HG03378 (cell line): ENCODE measurements around the gene IFNAR2.
A peak's percentile ranks its signal among the peaks of the same experiment; 100 is the strongest.
"Not testable (repeated sequence)": the region's sequence is repeated elsewhere in the genome, so short reads cannot be mapped to it uniquely, and the experiment has no call there.

Experiments
- ATAC-seq: cut with Tn5 transposase; IDR thresholded peaks from one replicate; pipeline ENCODE4 v1.9.1; 2021; ENCODE audit warnings: mild to moderate bottlenecking, moderate library complexity; ENCODE audit not compliant: unreplicated experiment

IFNAR2 gene

GRCh38 chr21:33214056-33214455, 15.7 kb upstream of the IFNAR2 start:
- no peak for ATAC-seq

- ATAC-seq = no peak
Measured at GRCh38 chr21:33217138-33217520, 12.6 kb upstream of the IFNAR2 start.

GRCh38 chr21:33219300-33219699, 10.4 kb upstream of the IFNAR2 start:
- ATAC-seq = no peak

GRCh38 chr21:33219954-33220353, 9.8 kb upstream of the IFNAR2 start:
- no peak for ATAC-seq

GRCh38 chr21:33225376-33225775, 4.4 kb upstream of the IFNAR2 start:
- ATAC-seq = not testable (repeated sequence)

GRCh38 chr21:33228455-33228854, 1.3 kb upstream of the IFNAR2 start:
- ATAC-seq = no peak

- no peak for ATAC-seq
Measured at GRCh38 chr21:33229099-33229783, 497 bp upstream of the IFNAR2 start.

DNA sequence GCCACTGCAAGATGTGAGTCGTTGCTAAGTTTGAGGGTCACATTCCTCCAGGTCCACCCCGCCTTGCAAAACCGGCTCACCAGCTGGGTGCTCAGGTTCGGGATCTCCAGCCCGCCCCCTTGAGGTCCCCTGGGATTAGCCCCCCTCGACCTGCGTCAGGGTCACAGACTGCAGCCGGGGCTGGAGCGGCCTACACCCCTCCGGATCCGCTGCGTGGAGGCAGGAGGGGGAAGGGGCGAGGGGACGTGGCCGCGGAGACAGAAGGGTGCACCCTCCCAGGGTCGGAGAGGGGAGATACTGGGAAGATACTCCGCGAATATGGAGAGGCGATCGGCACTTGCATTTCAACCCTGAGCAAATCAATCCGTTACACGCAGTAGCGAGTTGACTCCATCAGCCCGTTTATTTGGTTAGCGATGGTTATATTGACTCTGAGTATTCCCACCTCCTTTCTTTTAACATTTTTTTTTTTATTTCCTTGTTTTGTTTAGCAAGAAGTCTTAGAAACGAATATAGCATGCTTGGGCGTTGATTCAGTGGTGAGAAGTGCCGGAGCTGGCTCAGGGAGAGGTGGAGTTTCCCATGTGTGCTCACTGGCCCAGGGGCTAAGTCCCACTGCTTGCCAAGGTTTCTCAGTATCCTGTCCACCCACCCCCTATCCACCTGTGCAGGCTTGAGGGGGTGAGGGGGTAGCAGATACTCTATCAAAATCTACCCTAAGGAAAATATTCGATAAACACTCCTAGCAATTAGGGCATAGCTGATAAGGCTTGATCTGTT, 997 bp downstream of the IFNAR2 start:
- no peak for ATAC-seq

DNA sequence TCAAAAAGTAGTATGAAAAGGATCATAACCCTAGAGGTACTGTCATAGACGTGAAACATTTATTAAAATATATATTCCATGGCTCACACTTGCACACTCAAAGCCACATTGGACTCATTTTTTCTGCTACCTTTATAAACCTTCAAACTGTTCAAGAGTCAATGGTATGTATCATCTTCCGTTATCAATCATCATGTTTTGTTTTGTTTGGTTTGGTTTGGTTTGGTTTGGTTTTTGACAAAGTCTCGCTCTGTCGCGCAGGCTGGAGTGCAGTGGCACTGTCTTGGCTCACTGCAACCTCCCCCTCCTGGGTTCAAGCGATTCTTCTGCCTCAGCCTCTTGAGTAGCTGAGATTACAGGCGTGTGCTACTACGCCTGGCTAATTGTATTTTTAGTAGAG, 1.8 kb downstream of the IFNAR2 start:
- no peak for ATAC-seq

GRCh38 chr21:33232291-33233034, 2.7 kb downstream of the IFNAR2 start:
- no peak for ATAC-seq

DNA sequence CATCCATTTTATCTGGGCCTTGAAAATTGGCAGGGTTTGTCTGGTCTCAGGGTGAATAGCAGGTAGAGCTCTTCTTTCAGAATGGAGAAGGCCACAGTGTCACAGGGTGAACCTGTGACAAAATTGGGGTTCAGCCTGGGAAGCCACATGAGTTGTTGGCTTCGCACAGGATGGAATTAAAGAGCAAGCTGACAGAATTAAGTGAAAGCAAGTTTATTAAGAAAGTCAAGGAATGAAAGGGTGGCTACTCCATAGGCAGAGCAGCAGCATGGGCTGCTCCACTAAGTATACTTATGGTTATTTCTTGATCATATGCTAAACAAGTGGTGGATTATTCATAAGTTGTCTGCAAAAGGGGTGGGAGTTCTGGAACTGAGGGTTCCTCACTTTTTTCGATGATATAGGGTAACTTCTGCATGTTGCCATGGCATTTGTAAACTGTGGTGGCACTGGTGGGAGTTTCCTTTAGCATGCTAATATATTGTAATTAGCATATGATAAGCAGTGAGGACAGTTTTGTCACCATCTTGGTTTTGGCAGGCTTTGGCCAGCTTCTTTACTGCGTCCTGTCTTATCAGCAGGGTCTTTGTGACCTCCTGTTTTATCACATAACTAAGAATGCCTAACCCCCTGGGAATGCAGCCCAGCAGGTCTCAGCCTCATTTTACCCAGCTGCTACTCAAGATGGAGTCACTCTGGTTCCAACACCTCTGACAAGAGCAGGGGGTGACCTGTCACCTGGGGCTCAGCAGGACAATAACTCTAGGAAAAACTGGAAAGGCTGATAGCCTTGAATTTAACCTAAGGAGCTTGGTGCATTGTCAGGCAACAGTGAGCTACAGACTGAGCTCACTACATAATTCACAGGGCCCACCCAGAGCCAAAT, 5.1 kb downstream of the IFNAR2 start:
- no peak for ATAC-seq

- no peak for ATAC-seq
Measured at GRCh38 chr21:33236013-33236686, 6.4 kb downstream of the IFNAR2 start.

DNA sequence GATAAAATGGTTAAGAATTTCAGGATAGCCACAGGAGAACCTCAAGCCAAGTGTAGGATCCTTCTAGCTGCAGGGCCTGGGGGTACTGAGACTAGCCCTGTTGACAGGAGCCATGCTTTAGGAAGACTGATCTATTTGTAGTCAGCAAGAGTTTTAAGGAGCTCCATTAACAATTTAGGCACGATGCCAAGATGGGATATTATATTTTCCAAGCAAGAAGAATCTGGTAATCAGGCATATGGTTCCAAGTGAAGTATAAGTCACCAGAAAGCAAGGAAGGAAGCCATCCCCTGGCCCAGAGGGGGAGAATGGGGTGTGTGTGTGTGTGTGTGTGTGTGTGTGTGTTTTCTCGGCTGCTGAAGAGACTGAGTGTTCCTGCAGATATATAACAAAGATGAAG, 7.0 kb downstream of the IFNAR2 start:
- no peak for ATAC-seq

GRCh38 chr21:33237486-33237885, 7.7 kb downstream of the IFNAR2 start:
- ATAC-seq = no peak

DNA sequence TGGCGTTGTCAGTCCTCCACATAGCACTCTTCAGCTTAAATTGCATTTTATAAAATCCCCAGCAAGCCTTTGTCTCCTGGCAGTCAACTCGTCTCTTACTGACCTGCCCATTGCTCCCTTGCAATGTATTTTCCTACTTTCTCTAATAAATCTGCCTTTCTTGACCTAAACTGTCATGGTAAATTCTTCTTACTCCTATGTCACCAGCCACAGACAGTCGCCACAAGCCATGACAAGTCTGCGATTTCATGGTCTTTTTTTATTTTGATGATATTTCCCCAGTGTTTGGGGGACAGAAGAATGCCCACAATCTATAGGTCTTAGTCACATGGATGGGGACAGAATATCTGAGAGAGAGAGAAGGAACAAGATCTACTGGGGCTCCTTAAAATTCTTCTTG, 8.4 kb downstream of the IFNAR2 start:
- ATAC-seq = peak; percentile 23

GRCh38 chr21:33238565-33239255, 9.0 kb downstream of the IFNAR2 start:
- peak; percentile 73 for ATAC-seq

GRCh38 chr21:33239559-33240127, 9.9 kb downstream of the IFNAR2 start:
- ATAC-seq = not testable (repeated sequence)

DNA sequence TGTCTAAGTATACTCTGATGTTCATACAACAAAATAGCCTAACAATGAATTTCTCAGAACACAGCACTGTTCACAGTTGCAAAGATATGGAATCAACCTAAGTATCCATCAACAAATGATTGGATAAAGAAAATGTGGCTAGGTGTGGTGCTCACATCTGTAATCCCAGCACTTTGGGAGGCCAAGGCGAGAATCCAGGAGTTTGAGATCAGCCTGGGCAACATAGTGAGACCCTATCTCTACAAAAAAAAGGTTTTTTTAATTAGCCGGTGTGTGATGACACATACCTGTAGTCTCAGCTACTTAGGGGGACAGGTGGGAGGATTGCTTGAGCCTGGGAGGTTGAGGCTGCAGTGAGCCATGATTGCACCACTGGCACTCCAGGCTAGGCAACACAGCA, 10.7 kb downstream of the IFNAR2 start:
- no peak for ATAC-seq

- no peak for ATAC-seq
Measured at GRCh38 chr21:33241846-33242245, 12.1 kb downstream of the IFNAR2 start.
